T-helper 2 cell treated with Interferon-gamma antibody and Interleukin-4, amounts not matched to agents 100 ng/mL and 5 ng/mL, for 36 hours (primary cell): Measurements from ENCODE around the gene GPATCH2. TPM values are rescaled to one million over a fixed set of nuclear protein-coding genes. Genes with fewer than 3 reads are reported as not detected.

Experiments used
- intact Hi-C: fragments of 100-400 bp; cut with micrococcal nuclease; formaldehyde crosslinking; loops from one replicate; pipeline ENCODE4 v1.15.1; 2023
- total RNA-seq: library from RNA; stranded (reverse); gene quantifications from 2 replicates; pipeline ENCODE4 v1.2.3, GENCODE V29; 2022

The GPATCH2 gene
- 12.0 and 12.3 TPM in 2 replicates for total RNA-seq

DNA sequence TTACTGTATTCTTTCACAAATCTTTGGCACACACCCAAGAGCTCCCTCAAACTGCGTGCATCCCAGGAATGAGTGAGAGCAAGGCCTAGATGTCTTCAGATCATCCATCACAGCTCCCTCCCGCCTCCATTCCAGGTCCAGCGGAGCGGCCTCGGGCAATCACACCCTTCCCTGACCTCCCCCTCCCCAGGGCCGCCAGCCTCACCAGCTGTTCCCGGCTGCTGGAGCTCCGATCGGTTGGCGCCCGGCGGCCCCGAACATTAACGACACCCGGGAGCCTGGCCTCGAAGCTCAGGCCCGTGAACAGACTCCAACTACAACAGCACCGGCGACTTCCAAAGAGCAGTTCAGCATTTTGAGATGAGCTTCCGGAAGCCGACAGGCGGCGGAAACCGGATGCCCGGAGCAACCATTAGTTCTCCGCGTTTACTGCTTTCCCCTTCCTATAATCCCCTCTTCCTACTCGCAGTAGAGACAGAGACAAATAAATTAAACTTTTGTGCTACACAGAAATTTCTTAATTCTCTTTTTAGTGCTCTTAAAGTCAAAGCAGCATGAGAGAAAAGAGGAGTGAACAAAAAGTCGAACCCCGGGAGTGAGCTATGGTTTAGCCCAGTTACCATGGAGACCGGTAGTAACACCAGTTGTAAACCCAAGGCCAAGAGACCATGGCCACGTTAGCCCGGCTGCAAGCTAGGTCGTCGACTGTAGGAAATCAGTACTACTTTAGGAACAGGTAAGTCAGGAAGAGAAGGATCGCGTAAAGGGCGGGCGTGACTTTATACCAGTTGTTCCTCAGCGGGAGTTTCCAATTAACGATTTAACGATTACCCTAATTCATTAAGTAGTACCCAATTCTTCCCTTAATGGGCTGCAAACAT, at the start of gene GPATCH2, which contains the start of gene SPATA17:
TSS of gene GPATCH2 (minus strand) at position 380 of the 881 bp plus-strand sequence. CDS start at position 261, 119 bp downstream.
TSS of gene SPATA17 (plus strand) at position 634 of the 881 bp plus-strand sequence. CDS start at position 669, 35 bp downstream.
- intact Hi-C loops = loop anchor here (1.0 to 5.0 kb wide), 3 partner anchors 10 to 1541 kb away; partner anchors contain the start of gene LYPLAL1

DNA sequence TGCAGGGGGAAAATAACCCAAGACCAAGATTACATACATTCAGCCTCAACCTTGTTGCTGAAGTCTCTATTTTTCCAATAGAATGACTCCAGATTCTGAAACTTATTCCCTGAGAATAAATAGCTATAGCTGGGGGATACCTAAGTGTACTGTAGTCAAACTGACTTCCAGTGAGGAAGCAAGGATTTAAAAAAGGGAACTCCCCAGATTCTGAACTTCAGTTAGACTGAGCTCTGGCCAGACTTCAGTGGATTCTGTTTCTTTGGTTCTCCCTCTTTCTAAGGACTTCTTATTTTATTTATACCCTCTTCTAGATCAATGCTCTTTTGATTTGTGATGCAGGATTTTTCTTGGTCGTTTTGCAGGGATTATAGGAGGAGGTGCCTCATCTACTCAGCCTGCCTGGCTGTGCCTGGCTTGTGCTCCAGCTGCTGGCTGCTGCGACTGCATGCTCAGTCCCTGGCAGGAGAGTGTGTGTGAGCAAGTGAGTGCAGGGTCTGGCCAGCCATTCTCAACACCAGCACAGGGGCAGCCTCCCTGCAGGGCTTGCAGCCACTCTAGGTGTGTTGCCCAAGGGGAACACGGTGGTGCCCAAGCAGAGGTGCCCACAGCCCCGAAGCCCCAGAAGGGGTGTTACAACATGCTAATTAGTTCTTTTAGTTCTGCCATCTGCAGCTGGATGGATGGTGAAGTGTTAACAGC, 43.3 kb upstream of the GPATCH2 start:
- intact Hi-C loops = no loop called here

DNA sequence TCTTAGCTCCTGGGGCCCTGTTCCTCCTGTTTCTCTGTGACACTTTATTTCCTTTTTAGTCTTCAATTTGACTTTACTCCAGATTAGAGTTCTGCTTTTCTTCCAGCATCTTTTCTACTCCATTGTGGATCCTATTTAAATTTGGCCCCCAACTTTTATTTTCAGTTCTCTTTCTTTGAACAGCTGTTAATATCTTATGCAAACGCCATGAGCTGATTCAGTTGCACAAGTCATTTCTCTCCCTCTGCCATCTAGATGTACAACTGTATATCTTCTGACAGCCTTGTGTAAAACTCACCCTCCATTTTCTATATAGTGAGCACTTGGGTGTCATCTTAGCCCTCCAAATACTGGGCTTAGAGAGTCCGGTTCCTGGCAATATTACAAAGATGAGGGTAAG, 42.5 kb upstream of the GPATCH2 start:
- intact Hi-C loops = no loop called here

DNA sequence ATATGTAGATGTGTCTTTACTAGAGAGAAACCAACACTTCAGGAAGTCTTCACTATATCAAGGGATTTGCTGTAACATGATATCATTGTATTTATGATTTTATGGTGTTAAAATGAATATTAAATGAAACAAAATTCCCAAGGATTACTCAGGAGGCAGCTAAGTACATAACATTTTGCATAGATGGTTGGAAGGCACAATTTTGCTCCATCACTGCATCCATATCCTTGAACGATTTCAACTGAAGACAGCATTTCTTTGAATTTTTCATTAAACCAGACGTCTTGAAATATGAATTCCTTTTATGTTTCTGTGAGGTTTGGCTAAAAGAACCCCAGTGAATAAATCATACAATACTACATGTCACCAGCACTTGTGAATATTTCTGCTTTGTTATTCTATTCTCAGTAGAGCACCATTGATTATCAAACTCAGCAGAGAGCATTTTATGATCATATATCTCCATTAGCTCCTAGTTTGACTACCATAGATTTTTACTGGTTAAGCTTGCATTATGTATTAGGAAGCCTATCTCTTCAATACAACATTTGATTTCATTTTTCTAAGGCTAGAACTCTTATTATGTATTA, 37.6 kb upstream of the GPATCH2 start:
- intact Hi-C loops = loop anchor here (10.0 kb wide), 2 partner anchors 234 to 274 kb away; no protein-coding TSS in a partner anchor

DNA sequence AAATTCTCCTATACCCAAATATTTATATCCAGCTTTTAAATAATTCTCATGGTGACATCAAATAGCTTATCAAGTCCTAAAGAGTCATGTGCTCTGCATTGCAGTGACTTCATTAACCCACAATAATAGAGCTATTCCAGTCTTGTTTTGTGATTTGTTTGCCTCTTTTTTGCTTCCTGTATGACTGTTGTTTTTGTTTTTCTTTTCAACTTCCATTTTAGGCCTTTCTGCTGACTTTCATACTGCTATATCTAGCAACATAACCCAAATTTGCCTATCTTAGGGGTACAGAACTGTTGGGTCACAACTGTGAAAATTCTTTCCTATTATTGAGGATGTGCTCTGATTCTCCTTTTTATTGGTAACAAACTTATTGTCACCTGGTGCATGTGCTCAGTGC, 30.5 kb upstream of the GPATCH2 start:
- intact Hi-C loops = loop anchor here (10.0 kb wide), 2 partner anchors 227 to 267 kb away; no protein-coding TSS in a partner anchor

DNA sequence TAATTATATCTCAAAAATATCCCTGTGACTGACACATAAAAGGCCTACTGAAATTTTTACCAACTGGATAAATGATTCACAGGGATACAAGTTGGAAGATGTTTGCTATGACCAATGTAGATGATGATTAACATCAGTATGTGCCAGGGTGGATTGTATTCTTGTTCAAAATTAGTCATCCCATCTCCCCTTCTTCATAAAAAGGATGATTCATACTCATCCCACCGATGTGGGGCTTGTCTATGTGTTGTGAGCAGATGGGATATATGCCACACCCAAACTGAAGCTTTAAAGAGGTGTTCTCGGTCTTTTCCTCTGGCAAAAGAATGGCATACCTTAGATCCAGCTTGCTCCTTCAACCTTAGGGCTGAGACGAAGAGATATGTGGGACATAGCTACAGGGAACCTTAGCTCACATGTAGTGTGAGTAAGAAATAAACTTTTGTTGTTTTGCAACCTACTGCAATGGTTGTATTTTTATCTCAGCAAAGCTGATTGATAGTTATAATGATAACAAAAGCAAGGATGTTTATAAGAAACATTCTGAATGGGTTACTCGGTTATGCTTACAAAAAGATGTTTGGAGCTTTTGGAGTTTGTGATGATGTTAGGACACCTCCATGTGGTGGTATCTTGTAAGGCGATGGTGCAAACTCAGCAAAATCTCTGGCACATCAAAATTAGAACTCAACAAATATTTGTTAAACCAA, 29.6 kb upstream of the GPATCH2 start:
- intact Hi-C loops = loop anchor here (10.0 kb wide), 2 partner anchors 226 to 266 kb away; no protein-coding TSS in a partner anchor

DNA sequence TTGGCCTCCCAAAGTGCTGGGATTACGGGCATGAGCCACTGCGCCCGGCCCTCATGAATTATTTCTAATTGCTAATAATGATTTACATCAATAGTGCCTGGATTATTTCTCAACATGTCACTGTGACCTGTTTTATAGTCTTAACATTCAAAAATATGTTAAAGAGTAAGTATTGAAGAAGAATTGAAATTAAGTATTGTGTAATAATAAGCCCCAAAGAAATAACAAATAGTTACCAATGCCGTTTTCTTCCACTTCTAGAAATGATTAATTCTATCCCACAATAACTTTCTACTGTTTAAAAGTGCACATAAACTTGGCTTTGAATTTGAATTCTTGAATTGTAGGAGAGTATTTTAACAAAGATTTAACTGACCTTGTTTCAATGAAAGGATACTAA, 19.8 kb upstream of the GPATCH2 start:
- intact Hi-C loops = no loop called here

DNA sequence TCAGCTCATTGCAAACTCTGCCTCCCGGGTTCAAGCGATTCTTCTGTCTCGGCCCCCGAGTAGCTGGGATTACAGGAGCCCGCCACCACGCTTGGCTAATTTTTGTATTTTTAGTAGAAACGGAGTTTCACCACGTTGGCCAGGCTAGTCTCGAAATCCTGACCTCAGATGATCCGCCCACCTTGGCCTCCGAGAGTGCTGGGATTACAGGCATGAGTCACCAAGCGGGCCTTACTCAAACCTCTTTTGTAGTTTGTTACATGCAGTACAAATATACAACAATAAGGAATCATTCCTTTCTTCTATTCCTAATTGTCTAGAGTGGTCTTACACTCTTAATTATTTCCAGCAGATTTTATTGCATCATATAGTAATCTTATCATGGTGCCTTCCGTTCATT, 16.9 kb upstream of the GPATCH2 start:
- intact Hi-C loops = no loop called here

DNA sequence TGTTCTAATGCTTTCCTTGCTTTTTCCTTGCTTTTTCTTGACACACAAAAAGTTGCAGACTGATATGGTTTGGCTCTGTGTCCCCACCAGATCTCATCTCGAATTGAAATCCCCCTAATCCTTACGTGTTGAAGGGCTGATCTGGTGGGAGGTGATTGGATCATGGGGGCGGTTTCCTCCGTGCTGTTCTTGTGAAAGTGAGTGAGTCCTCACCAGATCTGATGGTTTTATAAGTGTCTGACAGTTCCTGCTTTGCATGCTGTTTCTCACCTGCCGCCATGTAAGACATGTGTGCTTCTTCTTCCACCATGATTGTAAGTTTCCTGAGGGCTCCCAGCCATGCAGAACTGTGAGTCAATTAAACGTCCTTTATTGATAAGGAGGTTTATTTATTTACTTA, 11.6 kb upstream of the GPATCH2 start:
- intact Hi-C loops = no loop called here

DNA sequence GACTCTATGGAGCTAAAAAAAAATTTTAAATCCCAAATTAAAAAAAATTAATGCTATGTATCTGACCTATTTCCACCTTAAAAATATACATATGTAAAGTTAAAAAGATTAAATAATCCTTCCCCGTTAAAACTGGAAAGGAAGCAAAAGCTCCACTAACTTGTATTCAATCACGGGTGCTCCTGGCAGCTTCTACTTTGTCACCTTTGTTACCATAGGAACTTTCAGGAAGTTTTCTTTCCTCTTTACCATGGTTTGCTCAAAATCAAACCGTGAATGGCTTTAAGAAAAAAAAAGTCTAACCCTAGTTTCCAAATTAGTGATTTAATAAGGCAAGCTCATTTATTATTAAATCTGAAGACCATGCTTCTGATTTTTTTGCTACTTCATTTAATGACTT, 3.5 kb downstream of the GPATCH2 start:
- intact Hi-C loops = no loop called here

DNA sequence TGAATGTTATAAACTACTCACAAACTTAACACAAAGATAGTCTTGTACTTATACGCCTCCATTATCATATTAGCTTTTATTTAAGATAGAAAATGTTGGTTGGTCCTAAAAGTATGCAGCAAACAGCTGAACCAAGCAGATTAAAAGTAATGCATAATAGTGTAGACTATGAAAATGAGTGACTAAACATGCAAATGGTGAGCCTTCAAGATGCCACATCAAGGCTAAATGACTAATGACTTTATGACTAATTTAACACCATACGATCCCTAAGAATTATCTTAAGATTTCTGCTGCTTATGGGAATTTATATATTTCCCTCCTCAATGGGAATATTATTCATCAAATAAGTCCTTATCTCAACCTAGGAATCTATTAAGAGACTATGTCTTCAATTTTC, 4.6 kb downstream of the GPATCH2 start:
- intact Hi-C loops = no loop called here

DNA sequence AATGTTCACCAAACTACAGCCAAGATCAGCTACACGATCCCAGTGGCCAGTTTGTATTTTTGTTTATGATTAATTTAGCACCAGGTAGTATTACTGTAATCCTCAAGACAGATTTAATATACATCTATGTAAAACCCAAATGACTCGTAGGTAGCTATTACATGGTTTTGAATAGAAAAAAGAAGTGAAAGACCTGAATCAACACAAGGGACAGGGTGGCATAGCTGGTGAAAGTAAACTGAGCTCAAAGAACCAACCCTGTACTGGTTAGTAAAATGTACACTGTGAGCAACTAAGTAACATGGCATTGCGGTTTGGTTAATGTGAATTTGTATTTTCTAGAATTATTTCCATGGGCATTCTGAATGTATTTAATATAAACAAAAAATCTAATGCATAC, 8.8 kb downstream of the GPATCH2 start:
- intact Hi-C loops = no loop called here

DNA sequence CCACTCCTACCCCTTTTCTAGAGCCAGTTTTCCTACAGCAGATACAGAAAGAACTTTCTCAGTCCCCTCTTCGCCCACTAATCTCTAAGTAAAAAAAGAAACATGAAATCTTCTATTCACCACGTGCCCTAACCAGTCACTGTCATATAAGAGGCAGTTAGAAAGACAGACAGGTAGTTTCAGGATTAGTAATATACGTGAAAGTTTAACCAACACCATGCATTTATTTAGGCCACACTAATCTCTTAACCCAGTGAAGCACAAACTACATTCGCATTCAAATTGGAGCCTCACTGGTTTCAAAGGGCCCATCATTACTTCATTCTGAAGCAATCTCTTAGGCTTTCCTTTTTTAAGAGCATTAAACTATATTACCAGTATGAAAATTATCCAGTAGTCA, 10.1 kb downstream of the GPATCH2 start:
- intact Hi-C loops = loop anchor here (1.0 to 2.0 kb wide), 2 partner anchors 9 to 138 kb away; no protein-coding TSS in a partner anchor

DNA sequence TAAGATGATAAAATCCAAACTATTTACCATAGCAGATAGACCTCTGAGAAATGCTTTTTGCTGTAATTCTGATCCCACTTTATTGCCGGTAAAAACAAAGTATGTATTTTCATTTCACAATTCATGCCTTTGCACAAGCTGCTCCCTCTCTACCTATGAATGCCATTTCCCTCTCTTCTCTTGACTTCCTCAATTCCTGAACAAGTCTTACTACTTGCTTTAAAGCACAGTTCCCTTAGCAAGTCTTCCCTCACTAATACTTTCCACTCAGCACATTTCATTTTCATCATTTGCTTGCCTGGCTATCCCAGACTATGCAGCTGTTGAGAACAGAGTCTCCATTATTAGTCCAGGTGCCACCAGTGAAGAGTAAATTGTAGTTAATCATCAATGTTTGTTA, 13.8 kb downstream of the GPATCH2 start:
- intact Hi-C loops = no loop called here

DNA sequence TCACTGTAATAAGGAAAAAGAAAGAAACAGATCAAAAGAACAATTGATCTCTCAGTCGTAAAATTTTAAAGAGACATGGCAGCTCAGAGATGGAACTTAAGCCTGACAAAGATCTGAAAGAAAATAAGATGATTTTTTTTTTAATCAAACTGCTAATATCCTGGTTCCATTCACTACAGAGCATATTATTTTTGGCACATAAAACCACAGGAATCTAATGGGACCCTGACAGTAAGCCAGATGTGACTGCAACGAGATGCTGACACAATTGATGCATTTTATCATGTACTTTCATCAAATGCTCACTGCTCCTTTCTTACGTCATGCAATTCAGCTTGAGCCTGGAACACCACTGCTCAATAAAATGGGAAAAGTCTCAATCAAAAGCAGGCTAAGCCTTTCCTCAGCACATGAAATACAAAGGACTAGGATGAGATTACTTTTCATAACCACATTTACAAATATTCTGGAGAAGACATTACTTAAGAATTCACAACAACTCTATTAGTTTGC, 16.6 kb downstream of the GPATCH2 start:
- intact Hi-C loops = no loop called here

DNA sequence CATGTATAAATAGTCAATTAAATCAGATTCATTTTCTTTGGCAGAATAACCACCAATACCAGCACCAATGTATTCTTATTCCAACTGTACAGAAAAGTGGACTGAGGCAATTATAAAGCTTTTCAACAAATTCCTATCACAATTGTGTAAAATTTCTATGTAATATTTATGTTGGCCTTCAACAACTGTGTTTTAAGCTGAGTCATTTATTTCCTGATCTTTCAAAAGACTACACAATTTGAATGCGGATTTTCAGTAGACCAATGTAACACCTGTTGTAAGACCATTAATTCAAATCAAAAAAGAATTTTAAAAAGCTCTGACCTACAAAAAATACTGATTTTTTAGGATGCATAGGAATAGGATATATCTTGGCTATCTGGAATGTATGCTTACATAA, 25.5 kb downstream of the GPATCH2 start:
- intact Hi-C loops = no loop called here

DNA sequence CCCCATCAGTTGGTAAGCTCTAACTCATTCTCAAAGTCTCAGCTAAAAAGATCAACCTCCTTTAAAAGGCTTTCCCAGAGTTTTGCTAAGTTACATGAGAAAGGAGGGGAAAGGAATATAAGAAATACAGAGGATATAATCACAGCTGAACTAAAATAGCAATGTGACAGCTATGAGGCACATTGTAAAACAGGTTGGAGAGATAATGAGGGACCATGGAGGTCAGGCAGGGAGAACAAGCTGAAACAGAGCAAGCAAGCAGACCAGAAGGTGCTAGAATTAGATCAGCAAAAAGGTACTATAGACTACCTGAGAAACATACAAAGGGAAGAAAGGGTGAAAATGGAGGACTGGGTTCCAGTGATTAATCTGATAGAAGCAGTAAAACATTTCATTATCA, 28.5 kb downstream of the GPATCH2 start:
- intact Hi-C loops = no loop called here

DNA sequence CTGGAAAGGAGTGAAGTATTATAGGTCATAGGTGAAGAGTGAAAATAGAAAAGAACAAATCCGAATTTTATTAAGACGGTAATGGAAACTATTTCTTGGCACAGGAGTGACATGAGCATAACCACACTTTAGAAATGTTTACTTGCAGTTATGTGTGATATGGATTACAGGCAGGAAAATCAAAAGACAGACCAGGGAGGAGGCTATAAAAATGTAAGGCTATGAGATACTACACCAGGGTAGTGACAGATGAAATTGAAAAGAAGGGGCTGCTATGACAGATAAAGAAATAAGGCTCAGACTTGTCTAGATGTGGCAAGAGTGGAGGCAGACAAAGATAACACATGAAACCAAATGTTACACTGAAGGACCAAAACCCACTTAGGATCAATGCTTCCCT, 31.7 kb downstream of the GPATCH2 start:
- intact Hi-C loops = loop anchor here (5.0 kb wide), 1 partner anchor 33 kb away; the partner anchor contains the start of genes GPATCH2 and SPATA17

DNA sequence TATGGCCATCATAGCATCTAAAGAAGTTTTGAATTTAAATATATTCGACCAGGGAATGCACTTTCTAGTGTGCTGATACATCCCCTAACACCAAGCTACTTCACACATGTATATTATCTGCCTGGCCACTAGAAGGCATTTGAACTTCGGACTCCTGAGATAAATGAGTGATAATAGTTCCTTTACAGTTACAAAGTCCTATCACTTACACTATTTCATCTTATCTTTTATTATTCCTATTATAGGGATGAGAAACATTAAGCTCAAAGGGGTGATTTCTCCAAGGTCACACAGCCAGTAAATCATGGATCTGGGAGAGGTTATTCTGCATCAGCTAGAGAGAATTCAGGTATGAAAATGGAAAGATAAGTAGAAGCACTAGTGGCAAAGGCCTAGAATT, 40.3 kb downstream of the GPATCH2 start:
- intact Hi-C loops = no loop called here

DNA sequence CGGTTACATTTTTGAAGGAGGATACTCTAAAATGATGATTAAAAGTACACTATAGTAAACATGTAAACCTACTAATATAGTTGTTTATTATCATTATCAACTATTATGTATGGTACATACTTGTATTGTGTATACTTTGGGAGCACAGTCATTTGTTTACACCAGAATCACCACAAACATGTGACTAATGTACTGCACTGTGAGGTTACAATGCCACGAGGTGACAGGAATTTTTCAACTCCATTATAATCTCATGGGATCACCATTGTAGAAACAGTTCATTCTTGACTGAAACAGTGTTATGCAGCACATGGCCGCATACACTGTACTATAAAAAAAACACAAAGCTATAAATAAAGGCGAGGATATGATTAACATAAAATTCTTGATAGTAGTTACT, 44.3 kb downstream of the GPATCH2 start:
- intact Hi-C loops = no loop called here

DNA sequence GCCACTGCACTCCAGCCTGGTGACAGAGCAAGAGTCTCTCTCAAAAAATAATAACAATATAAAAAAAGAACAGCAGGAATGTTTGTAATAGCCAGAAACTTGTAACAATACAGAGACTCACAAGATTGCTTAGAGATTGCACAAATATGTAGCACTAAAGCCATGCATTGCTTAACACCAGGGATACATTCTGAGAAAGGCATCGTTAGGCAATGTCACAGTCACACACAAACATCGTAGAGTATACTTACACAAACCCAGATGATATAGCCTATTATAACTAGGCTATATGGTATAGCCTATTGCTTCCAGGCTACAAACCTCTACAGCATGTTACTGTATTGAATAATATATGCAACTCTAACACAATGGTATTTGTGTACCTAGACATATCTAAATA, 45.3 kb downstream of the GPATCH2 start:
- intact Hi-C loops = no loop called here
